GM06990 (cell line): ENCODE results near the gene STAC2.
"Not testable (repeated sequence)": the region's sequence is repeated elsewhere in the genome, so short reads cannot be mapped to it uniquely, and the experiment has no call there.

ENCODE experiments used
- DNase-seq: peaks from one replicate; pipeline ENCODE4 v3.0.0-alpha.2; 2011; ENCODE audit not compliant: insufficient read length; ENCODE audit errors: extremely low read depth
- H3K27me3 ChIP-seq: replicated peaks from 2 replicates; pipeline ENCODE4 v1.6.0; 2011; ENCODE audit warnings: low read length; ENCODE audit not compliant: control insufficient read depth, insufficient read depth
- H3K36me3 ChIP-seq: 2 replicates; pipeline ENCODE4 v1.5.1; 2011; ENCODE audit warnings: low read length; ENCODE audit not compliant: control insufficient read depth, insufficient read depth
- H3K4me3 ChIP-seq: replicated peaks from 2 replicates; pipeline ENCODE4 v1.5.1; 2011; ENCODE audit warnings: low read depth, mild to moderate bottlenecking, control low read depth, low read length
- CTCF ChIP-seq: IDR thresholded peaks from 2 replicates; pipeline ENCODE4 v1.5.1; 2011; ENCODE audit warnings: low read length, control low read depth, mild to moderate bottlenecking, inconsistent platforms; ENCODE audit not compliant: insufficient read depth, poor library complexity, severe bottlenecking

The STAC2 gene

GRCh38 chr17:39170109-39170508, 55.6 kb downstream of the STAC2 start:
- DNase-seq = no peak
- Histone ChIP-seq H3K4me3 (no peak overlapping the region), H3K27me3 (no peaks in the 10 kb centered on the region; the same call in 1 of the 2 replicates), H3K36me3 (no peaks in the 10 kb centered on the region; the same call in 1 of the 2 replicates)
- TF ChIP-seq CTCF = no peak

DNA sequence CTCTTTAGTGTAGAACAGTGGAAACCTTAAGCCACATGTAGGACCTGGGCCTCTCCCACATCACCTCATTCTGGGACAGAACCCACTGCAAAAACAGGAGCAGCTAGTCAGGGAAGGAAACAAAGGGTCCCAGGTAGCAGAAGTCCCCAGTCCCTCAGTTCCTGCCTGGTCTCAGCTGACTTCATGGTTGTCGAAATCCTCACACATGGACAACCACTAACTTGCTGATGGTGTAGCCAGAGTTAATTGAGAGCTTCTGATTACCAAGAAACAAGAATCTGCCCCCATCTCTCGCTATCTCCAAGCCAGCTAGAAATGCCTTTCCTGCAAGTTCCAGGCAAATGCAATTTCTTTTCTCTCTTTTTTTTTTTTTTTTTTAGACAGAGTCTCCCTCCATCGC, 56.2 kb downstream of the STAC2 start:
- no peak for TF ChIP-seq CTCF
- Histone ChIP-seq H3K4me3 (no peak overlapping the region), H3K27me3 (no peaks in the 10 kb centered on the region; the same call in 1 of the 2 replicates), H3K36me3 (no peaks in the 10 kb centered on the region)
- DNase-seq = no peak

- no peaks in the 10 kb centered on the region; the same call in 1 of the 2 replicates for H3K27me3 ChIP-seq
- H3K4me3 ChIP-seq = no peak overlapping the region
- H3K36me3 ChIP-seq = no peaks in the 10 kb centered on the region
- no peak for DNase-seq
- TF ChIP-seq CTCF = no peak
Measured at GRCh38 chr17:39169101-39169500, 56.6 kb downstream of the STAC2 start.

DNA sequence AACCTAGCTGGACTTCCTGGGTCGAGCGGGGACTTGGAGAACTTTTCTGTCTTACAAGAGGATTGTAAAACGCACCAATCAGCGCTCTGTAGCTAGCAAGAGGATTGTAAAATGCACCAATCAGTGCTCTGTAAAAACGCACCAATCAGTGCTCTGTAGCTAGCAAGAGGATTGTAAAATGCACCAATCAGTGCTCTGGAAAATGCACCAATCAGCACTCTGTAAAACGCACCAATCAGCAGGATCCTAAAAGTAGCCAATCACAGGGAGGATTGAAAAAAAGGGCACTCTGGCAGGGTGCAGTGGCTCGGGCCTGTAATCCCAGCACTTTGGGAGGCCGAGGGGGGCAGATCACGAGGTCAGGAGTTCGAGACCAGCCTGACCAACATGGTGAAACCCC, 57.2 kb downstream of the STAC2 start:
- H3K27me3 ChIP-seq, DNase-seq, H3K4me3 ChIP-seq, H3K36me3 ChIP-seq: not testable (repeated sequence)

GRCh38 chr17:39167476-39167875, 58.3 kb downstream of the STAC2 start:
- no peak overlapping the region for H3K4me3 ChIP-seq
- no peaks in the 10 kb centered on the region; the same call in 1 of the 2 replicates for H3K27me3 ChIP-seq
- TF ChIP-seq CTCF = no peak
- H3K36me3 ChIP-seq = no peaks in the 10 kb centered on the region
- no peak for DNase-seq

DNA sequence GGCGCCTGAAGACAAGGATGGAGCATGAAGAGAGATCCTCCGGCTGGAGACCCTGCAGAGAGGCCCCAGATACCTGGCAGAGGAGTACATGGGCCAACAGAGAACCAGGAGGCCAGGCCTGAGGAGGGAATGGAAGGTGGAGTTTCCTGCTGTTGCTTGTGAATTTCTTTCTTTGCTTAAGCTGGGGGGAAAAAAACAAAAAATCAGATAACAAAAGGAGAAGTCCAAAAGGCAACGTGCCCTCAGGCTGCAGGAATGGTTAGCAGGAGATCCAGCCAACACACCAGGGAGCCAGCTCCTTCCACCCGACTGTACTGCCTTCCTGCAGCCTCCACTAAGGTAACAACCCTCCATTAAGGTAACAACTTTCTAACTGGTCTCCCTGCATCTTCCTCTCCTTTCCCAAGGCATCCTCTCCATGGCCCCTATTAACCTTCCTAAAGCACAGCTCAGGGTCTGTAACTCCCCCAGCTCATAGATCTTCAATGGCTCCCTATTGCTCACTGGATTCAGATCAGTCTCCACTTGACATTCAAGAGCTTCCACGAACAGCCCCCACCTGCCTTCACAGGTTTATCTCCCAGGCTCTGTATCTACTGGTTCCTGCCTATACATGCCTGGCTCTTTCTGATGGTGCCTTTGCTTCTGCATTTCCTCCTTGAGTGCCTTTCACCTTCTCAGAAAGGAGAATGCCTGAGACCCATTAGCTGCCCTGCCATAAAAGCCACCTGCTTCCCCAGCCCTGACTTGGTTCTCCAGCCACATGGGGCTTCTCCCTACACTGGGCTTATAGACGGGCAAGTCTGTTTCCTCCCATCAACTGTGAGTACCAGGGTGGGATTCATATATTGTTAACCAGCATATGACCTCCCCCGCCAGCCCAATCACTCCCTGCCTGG, 59.1 kb downstream of the STAC2 start:
- H3K36me3 ChIP-seq = no peaks in the 10 kb centered on the region
- no peak overlapping the region for H3K4me3 ChIP-seq
- TF ChIP-seq CTCF = no peak
- no peak for DNase-seq
- H3K27me3 ChIP-seq = no peaks in the 10 kb centered on the region; the same call in 1 of the 2 replicates
